Measurements from ENCODE around the gene NT5DC3. TPM values are rescaled to one million over a fixed set of nuclear protein-coding genes. Genes with fewer than 3 reads are reported as not detected.

NT5DC3 gene
- total RNA-seq, 6 donors from 2014 or later: 3.8 to 29.3 (median 7.3) TPM

- WGBS, 2 donors: 94 to 97% methylated on average over 4 of the region's 4 CpGs
- no peak for TF ChIP-seq POLR2AphosphoS5 (IDR thresholded peaks at IDR 0.05)
- Histone ChIP-seq H3K4me3 (no peak overlapping the region), H3K9me3 (no peaks in the 10 kb centered on the region), H3K27ac (peak overlapping the region in 2 of 4 donors; percentile 62 to 76), H3K27me3 (no peaks in the 10 kb centered on the region), H3K36me3 (peaks cover 0 to 6% (median 1%) of the 10 kb centered on the region in 4 donors), H3K4me1 (peaks cover 14 to 18% (median 17%) of the 10 kb centered on the region in 4 donors)
- ATAC-seq (ENCODE audit: low FRiP score in 2 of 2) (no peak), DNase-seq (no peak)
Observed at GRCh38 chr12:103798586-103798985, 42.4 kb downstream of the NT5DC3 start.

GRCh38 chr12:103794309-103795213 is 46.5 kb downstream of the NT5DC3 start:
- 56 to 93% methylated on average over 3 to 4 of the region's 4 CpGs for WGBS, 2 donors
- H3K36me3 ChIP-seq: peaks cover 0 to 20% (median 3%) of the 10 kb centered on the region in 4 donors
- no peaks in the 10 kb centered on the region for H3K9me3 ChIP-seq
- DNase-seq (no peak), ATAC-seq (ENCODE audit: low FRiP score in 2 of 2) (no peak)
- no peaks in the 10 kb centered on the region for H3K27me3 ChIP-seq
- TF ChIP-seq POLR2A (IDR thresholded peaks at IDR 0.05) (no peak), CTCF (IDR thresholded peaks at IDR 0.05) (no peak), POLR2AphosphoS5 (IDR thresholded peaks at IDR 0.05) (no peak), EP300 (IDR thresholded peaks at IDR 0.05) (no peak)
- H3K4me1 ChIP-seq: peaks cover under 1 to 4% (median 3%) of the 10 kb centered on the region in 4 donors
- no peak overlapping the region for H3K27ac ChIP-seq
- H3K4me3 ChIP-seq: no peak overlapping the region

- H3K27ac ChIP-seq: no peak overlapping the region
- H3K36me3 ChIP-seq: peaks cover 0 to 20% (median 3%) of the 10 kb centered on the region in 4 donors
- 73 to 87% methylated on average over 9 of the region's 9 CpGs for WGBS, 2 donors
- H3K27me3 ChIP-seq: no peaks in the 10 kb centered on the region
- no peaks in the 10 kb centered on the region for H3K4me1 ChIP-seq
- DNase-seq (no peak), ATAC-seq (ENCODE audit: low FRiP score in 2 of 2) (no peak)
- no peak overlapping the region for H3K4me3 ChIP-seq
- no peaks in the 10 kb centered on the region for H3K9me3 ChIP-seq
- TF ChIP-seq CTCF (IDR thresholded peaks at IDR 0.05) (no peak), POLR2A (IDR thresholded peaks at IDR 0.05) (no peak), EP300 (IDR thresholded peaks at IDR 0.05) (no peak), POLR2AphosphoS5 (IDR thresholded peaks at IDR 0.05) (no peak)
Observed at GRCh38 chr12:103793512-103794045, 47.5 kb downstream of the NT5DC3 start.

GRCh38 chr12:103793046-103793445 is 48.0 kb downstream of the NT5DC3 start:
- Histone ChIP-seq H3K27me3 (no peaks in the 10 kb centered on the region), H3K4me1 (no peaks in the 10 kb centered on the region), H3K4me3 (no peak overlapping the region), H3K27ac (no peak overlapping the region), H3K36me3 (peaks cover 0 to 20% (median 3%) of the 10 kb centered on the region in 4 donors), H3K9me3 (no peaks in the 10 kb centered on the region)
- ATAC-seq (ENCODE audit: low FRiP score in 2 of 2): no peak
- WGBS, 2 donors: 58 to 87% methylated on average over 3 of the region's 3 CpGs
- DNase-seq: no peak
- no peak for TF ChIP-seq POLR2AphosphoS5 (IDR thresholded peaks at IDR 0.05)
- TF ChIP-seq POLR2A (IDR thresholded peaks at IDR 0.05): no peak
- TF ChIP-seq CTCF (IDR thresholded peaks at IDR 0.05): no peak
- TF ChIP-seq EP300 (IDR thresholded peaks at IDR 0.05): no peak

- no peaks in the 10 kb centered on the region for H3K4me1 ChIP-seq
- H3K27ac ChIP-seq: no peak overlapping the region
- 88 to 95% methylated on average over 10 of the region's 10 CpGs for WGBS, 2 donors
- ATAC-seq (ENCODE audit: low FRiP score in 2 of 2): no peak
- no peaks in the 10 kb centered on the region for H3K27me3 ChIP-seq
- DNase-seq: no peak
- peaks cover 0 to 14% (median 3%) of the 10 kb centered on the region in 4 donors for H3K36me3 ChIP-seq
- H3K9me3 ChIP-seq: no peaks in the 10 kb centered on the region
- TF ChIP-seq EP300 (IDR thresholded peaks at IDR 0.05): no peak
- no peak for TF ChIP-seq CTCF (IDR thresholded peaks at IDR 0.05)
- TF ChIP-seq POLR2AphosphoS5 (IDR thresholded peaks at IDR 0.05): no peak
- no peak for TF ChIP-seq POLR2A (IDR thresholded peaks at IDR 0.05)
- H3K4me3 ChIP-seq: no peak overlapping the region
Observed at GRCh38 chr12:103791350-103791920, 49.6 kb downstream of the NT5DC3 start.
